ENCODE results near the gene MYH9.

The MYH9 gene

GRCh38 chr22:36332623-36333332, 55.0 kb downstream of the MYH9 start:
- peaks cover 27 to 38% (median 32%) of the 10 kb centered on the region in 3 donors for H3K36me3 ChIP-seq
- peak in 1 of 2 donors; percentile 74 for DNase-seq
- intact Hi-C loops (cut with DNase I; ENCODE audit: low total_unique reads), result no loop called here
- H3K4me3 ChIP-seq, result peak overlapping the region in 1 of 2 donors; percentile 6
- no peaks in the 10 kb centered on the region for H3K27me3 ChIP-seq
- no peak for TF ChIP-seq CTCF (IDR thresholded peaks at IDR 0.05)
- peak overlapping the region; percentile 95 for H3K27ac ChIP-seq
- peaks cover 4 to 100% (median 99%) of the 10 kb centered on the region in 4 donors for H3K4me1 ChIP-seq
- no peaks in the 10 kb centered on the region for H3K9me3 ChIP-seq

GRCh38 chr22:36331912-36332622, 55.7 kb downstream of the MYH9 start:
- intact Hi-C loops (cut with DNase I; ENCODE audit: low total_unique reads), result no loop called here
- Histone ChIP-seq H3K27ac (peak overlapping the region; percentile 95), H3K4me3 (peak overlapping the region in 1 of 2 donors; percentile 6), H3K4me1 (peaks cover 4 to 100% (median 99%) of the 10 kb centered on the region in 4 donors), H3K27me3 (no peaks in the 10 kb centered on the region), H3K9me3 (no peaks in the 10 kb centered on the region), H3K36me3 (peaks cover 25 to 34% (median 25%) of the 10 kb centered on the region in 3 donors)
- no peak for TF ChIP-seq CTCF (IDR thresholded peaks at IDR 0.05)
- DNase-seq, result peak; percentile 79 to 88

GRCh38 chr22:36331306-36331911, 56.4 kb downstream of the MYH9 start:
- Histone ChIP-seq H3K4me3 (peak overlapping the region in 1 of 2 donors; percentile 6), H3K4me1 (peaks cover 4 to 100% (median 98%) of the 10 kb centered on the region in 4 donors), H3K27ac (peak overlapping the region; percentile 95), H3K27me3 (no peaks in the 10 kb centered on the region), H3K9me3 (no peaks in the 10 kb centered on the region), H3K36me3 (peaks cover 20 to 33% (median 21%) of the 10 kb centered on the region in 3 donors)
- peak; percentile 87 to 95 for DNase-seq
- intact Hi-C loops (cut with DNase I; ENCODE audit: low total_unique reads), result no loop called here
- peak in 1 of 2 experiments; percentile 7 for TF ChIP-seq CTCF (IDR thresholded peaks at IDR 0.05)

GRCh38 chr22:36330655-36331305, 57.0 kb downstream of the MYH9 start:
- peak in 1 of 2 donors; percentile 86 for DNase-seq
- Histone ChIP-seq H3K4me3 (peak overlapping the region in 1 of 2 donors; percentile 6), H3K4me1 (peaks cover 4 to 100% (median 98%) of the 10 kb centered on the region in 4 donors), H3K27me3 (no peaks in the 10 kb centered on the region), H3K36me3 (peaks cover 24 to 35% (median 25%) of the 10 kb centered on the region in 3 donors), H3K27ac (peak overlapping the region; percentile 95), H3K9me3 (no peaks in the 10 kb centered on the region)
- TF ChIP-seq CTCF (IDR thresholded peaks at IDR 0.05), result no peak
- intact Hi-C loops (cut with DNase I; ENCODE audit: low total_unique reads), result no loop called here

- DNase-seq, result no peak
- TF ChIP-seq CTCF (IDR thresholded peaks at IDR 0.05), result no peak
- intact Hi-C loops (cut with DNase I; ENCODE audit: low total_unique reads), result no loop called here
- Histone ChIP-seq H3K27me3 (no peaks in the 10 kb centered on the region), H3K4me3 (peak overlapping the region in 1 of 2 donors; percentile 16), H3K4me1 (peaks cover 4 to 100% (median 98%) of the 10 kb centered on the region in 4 donors), H3K36me3 (peaks cover 24 to 39% (median 29%) of the 10 kb centered on the region in 3 donors), H3K27ac (peak overlapping the region; percentile 95), H3K9me3 (no peaks in the 10 kb centered on the region)
These were observed 57.6 kb downstream of the MYH9 start for GRCh38 chr22:36330127-36330526.

Measured in tibial artery (tissue), 4 donors.